Kidney glomerular epithelial cell (primary cell): ENCODE measurements around the gene NUDT14.

ENCODE experiments used
- DNase-seq: peaks from one replicate; lab custom pipeline; 2025; lab: John Stamatoyannopoulos, UW

Gene NUDT14

DNA sequence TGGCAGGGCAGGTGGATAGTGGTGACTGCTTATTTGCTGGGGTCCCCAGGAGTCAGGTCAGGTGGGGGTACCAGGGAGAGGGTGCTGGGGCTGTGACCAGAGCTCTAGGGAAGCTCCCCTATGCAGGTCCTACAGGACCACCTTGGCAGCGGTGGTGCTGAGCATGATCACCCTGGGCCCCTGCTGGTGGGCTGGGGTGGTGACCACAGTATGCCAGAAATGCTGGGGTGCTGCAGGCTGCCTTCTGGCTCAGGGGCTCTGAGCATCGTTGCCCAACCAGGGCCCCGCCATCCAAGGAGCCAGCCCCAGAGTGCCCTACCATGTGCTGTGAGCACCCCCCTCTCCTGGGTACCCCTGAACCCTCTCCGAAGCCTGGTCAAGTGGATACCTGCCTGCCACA lies 17.5 kb upstream of the NUDT14 start:
- DNase-seq, result no peak

- no peak for DNase-seq
Measured at GRCh38 chr14:105197211-105197641, 16.1 kb upstream of the NUDT14 start.

DNA sequence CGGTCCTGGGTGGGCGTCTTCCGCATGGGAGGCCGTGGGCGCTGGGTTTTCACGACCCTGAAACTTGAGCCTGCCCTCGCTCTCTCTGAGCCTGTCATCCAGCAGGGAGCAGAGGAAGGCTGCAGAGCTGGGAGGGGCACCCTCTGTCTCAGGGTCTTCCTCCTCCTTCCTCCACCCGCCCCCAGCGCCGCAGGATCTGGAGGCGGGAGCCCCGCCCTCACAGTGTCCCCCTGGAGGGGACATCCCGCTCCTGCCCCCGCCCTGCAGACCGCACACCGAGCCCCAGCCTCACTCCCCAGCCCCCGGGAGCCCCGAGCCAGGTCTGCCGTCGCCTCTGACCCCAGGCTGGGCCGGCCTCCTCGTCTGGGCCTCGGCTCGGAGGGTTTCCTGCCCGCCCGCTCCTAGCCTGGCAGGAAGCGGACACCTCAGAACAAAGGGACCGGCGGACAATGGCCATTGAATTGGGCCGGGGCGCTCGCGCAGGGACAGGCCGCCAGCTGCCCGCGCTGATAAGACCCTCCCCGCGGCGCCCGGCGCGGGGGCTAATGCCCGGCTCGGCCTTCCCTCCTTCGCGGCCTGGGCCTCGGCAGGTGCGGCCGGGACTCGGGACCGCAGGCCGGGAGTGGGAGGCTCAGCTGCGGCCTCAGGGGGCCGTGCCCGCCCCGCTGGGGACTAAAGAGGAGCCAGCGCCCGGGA lies 15.3 kb upstream of the NUDT14 start:
- DNase-seq, result no peak

DNA sequence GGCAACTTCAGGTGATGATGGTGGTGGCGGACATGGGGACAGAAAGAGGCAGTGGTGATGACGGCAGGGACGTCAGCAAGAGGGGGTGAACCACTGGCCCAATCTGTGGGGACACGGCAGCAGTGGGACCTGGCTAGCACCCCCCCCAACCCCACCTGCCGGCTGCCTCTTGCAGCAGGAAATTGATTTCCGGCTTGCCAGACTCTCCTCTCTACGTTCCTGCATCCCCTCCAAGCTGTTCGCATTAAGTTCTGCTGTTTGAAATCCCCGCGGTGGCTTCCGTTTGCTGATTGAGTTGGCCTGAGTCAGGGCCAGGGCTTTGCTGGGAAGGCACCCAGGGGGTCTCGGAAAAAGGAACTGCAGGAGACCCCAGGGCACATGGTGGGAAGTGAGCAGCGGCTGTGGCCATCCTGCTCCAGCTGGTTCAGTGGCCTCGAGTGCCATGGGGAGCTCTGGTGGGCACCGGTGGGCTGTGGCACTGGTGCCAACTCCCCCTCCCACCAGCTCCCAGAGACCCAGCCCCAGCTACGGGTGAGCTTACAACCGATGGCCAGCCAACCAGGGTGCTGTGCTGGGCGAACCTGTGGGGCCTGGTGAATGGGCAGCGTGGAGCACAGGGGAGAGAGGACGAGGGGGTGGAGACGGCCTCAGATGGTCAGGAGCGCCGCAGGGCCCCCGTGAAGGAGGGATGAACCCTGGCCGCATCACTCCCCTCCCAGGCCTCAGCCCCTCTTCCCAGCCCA lies 14.6 kb upstream of the NUDT14 start:
- no peak for DNase-seq

GRCh38 chr14:105195051-105195450 lies 13.9 kb upstream of the NUDT14 start:
- DNase-seq, result no peak

DNA sequence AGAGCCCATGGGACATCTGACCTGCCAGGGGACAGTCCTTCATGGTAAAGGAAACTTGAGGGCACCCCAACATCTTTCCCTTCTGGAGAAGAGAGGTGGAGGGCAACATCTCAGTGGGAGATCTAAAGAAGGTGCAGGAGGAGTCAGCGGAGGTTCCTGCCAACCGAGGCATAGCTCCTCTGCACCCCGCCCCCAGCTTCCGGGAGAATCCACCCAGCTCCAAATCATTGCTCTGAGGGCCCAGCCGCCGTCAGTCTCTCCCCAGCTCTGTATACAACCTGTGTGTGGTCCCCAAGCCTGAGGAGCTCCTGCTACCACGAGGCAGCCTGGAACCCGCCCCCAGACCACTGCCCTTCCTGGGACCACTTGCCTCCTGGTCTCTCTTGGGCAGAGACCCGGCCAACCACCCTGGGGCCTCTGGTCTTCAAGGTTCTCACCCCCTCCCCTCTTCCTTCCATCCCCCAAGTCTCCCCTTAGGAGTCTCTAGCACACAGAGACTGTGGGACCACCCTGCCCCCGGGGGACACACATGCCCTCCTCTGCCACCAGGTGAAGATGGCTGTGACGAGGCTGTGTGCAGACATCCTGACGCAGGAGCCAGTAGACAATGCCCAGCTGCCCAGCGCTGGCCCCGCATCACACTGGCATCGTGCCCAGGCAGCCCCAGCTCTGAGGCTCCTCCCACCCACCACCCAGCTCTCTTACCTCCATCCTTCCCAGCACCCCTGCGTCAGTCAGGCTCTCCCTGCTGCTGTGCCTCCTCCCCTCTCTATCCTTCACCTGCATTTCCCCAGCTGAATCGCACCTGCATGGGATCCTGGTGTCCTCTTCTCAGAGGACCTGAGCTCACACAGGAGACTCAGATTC lies 13.0 kb upstream of the NUDT14 start:
- DNase-seq, result no peak

DNA sequence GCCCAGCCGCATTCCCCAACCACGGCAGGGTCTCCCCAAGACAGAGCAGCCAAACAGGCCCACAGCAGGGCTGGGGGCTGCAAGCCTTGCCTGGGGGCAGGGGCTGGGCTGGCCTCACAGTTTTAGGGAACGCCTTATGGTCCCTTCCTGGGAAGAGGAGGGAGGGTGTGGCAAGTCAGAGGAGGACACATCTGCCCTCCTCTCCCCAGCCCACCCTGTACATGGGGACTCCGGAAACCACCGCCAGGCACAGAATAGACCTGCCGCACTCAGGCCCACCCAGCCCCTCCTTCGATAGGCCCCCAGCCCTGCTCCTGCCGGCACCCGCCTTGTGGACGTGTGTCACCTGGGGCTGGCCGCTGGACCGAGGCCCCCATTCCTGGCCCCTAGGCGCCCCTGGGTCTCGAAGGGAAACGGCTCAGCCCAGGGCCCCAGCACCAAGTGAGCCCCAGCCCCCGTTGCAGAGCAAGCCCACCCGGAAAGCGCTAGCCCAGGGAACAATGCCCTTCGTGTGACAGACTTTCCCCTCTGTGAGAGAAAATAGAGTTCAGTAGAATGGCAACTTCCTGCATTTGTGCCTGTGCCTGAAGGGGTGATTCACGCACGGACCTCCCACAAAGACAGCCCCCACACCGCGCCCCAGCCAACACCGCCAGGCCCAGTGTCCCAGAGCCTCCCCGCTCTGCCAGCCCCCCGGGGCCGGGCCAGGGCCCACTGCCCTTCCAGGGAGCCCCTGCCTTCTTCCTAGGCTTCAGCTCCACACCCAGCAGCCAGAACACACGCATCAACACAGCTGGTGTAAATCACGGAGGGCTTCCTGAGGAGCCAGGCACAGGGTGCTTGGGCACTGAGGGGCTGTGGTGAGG lies 12.0 kb upstream of the NUDT14 start:
- no peak for DNase-seq

DNA sequence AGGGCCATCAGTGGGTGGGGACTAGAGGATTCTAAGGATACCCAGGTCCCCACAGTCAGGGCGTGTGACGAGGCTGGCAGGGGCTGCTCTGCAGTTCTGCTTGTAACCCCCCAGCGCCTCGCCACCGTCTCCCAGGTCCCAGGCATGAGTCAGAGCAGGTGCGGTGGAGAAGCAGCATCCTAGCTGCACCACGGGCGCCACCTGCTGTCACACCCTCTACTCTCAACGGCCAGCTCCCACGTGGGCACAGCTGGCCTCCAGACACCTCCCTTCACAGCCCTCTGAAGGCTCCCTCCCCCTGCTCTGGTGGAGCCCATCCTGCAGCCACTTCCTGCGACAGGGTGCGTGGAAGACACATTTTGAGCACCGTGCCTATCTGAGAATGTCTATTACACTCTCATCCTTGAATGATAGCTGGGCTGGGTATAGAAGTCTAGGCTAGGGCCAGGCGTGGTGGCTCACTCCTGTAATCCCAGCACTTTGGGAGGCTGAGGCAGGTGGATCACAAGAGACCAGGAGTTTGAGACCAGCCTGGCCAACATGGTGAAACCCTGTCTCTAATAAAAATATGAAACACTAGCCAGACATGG lies 6.9 kb upstream of the NUDT14 start:
- DNase-seq, result no peak

- no peak for DNase-seq
Measured at GRCh38 chr14:105187116-105187515, 6.0 kb upstream of the NUDT14 start.

- DNase-seq, result no peak
Measured at GRCh38 chr14:105185973-105186372, 4.9 kb upstream of the NUDT14 start.

DNA sequence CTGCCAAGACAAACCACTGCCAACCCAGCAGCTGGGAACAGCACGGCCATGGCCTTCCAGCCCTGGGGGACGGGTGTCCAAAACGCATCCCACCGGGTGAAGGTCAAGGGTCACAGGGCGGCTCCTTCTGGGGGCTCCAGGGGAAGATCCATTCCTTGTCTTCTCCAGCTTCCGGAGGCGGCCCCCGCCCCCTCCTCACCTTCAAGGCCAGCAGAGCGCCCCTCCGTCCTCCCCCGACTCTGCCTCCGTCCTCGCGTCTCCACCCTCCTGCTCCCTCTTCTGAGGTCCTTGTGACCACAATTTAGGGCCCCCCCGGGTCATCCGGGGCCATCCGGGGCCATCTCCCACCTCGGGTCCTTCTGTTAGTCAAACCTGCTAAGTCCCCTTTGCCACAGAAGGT lies 3.9 kb upstream of the NUDT14 start:
- no peak for DNase-seq

- DNase-seq, result no peak
Measured at GRCh38 chr14:105184461-105184860, 3.3 kb upstream of the NUDT14 start.

DNA sequence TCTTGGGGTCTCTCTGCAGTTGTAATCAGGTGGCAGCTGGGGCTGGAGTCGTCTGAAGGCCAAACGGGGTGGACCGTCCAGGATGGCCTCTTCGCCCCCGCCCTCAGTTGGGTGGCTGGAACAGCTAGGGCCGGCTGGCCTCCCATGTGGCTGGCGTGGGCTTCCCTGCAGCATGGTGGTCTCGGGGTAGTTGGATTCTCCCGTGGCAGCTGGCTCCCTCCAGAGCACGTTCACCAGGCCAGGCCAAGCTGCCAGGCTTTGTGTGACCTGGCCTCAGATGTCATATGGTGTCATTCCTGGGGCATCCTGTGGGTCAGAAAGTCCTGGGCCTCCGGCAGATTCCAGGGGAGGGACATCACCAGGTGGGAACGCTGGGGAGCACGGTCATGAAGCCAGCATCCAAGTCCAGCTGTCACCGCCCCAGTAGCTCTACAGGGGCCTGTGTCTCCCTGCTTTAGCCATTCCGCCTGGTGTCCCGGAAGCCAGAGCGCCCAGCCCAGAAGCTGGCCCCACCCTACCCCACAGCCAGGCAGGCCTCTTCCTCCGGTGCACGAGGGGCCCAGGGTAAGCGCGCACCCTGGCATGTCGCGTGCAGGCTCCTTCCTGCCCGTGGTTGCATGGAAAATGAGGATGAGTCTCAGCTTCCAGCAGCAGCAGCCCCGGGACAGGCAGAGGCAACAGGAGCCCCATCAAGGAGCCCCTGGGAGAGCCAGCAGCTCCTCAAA lies 1.3 kb upstream of the NUDT14 start:
- no peak for DNase-seq

GRCh38 chr14:105181549-105182295 lies 610 bp upstream of the NUDT14 start:
- no peak for DNase-seq

DNA sequence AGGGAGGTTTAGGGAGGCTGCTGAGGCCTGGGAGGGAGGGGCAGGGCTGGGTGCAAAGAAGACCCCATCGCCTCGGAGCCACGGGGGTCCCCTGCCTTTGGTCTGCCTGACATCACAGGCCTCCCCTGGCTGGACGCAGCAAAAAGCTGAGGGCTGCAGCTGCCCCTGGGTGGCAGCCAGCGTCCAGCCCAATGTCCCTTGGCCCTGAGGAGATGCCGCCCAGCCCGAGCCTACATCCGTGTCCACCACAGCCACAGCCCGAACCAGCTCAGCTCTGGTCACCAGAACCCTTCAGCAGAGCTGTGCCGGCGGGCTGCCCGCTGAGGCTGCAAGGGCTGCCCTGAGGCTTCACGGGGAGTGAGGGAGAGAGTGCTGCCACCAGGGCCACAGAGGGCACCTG lies 1.9 kb downstream of the NUDT14 start:
- no peak for DNase-seq

DNA sequence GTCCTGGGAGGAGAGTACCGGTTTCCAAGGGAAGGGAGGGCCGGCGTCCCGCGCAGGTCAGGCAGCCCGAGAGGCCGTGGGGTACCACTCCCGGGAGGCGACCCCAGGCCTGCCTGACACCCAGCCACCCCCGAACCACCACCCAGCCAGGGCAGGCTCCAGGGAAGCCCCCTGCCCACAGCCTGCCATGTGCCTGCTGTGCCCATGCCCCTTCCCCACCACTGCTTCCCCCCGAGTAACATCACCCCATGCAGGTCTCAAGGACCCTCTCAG lies 2.3 kb downstream of the NUDT14 start:
- no peak for DNase-seq

- no peak for DNase-seq
Measured at GRCh38 chr14:105178069-105178867, 2.8 kb downstream of the NUDT14 start.

DNA sequence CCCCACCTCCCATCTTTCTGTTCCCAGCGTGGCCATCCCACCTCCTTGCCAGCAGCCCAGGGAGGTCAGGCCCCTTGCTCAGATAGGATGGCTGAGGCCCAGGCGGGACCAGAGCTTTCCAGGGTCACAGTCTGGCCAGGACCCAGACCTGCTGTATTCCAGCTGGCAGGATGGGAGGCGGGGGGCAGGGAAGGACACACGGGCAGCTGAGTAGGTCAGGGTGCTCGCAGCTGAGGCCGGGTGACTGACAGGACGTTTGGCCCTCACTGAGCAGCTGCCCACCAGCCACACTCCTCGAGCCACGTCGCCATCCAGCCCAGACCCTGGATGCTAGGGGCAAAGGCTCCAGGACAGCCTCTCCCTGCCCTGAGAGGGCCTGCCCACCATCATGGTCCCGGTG lies 4.0 kb downstream of the NUDT14 start:
- DNase-seq, result no peak

- DNase-seq, result no peak
Measured at GRCh38 chr14:105176513-105176912, 4.6 kb downstream of the NUDT14 start.
